ENCODE data around the gene TUBA1C.

DNA sequence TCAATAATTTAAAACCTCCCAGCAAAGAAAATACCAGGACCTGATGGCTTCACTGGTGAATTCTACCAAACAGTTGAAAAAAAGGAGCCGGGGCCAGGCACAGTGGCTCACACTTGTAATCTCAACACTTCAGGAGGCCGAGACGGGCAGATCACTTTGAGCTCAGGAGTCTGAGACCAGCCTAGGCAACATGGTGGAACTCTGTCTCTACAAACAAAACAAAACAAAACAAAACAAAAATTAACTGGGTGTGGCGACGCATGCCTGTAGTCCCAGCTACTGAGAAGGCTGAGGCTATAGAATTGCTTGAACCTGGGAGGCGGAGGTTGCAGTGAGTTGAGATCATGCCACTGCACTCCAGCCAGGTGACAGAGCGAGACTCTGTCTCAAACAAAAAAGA is 44.5 kb downstream of the TUBA1C start:
- TF ChIP-seq RFX5 (IDR thresholded peaks at IDR 0.05; ENCODE audit: low read depth, low read length) (no peak), SMC3 (IDR thresholded peaks at IDR 0.05; ENCODE audit: low read depth, low read length) (no peak), MAZ (IDR thresholded peaks at IDR 0.05; ENCODE audit: borderline replicate concordance, low read depth, low read length) (no peak), BHLHE40 (IDR thresholded peaks at IDR 0.05; ENCODE audit: low read depth, low read length) (no peak), POLR2A (IDR thresholded peaks at IDR 0.05; ENCODE audit: low read depth, low read length) (no peak), FOS (IDR thresholded peaks at IDR 0.05; ENCODE audit: low read depth, low read length) (no peak), MAFK (IDR thresholded peaks at IDR 0.05; ENCODE audit: low read depth, low read length) (no peak), MXI1 (IDR thresholded peaks at IDR 0.05; ENCODE audit: borderline replicate concordance, low read depth, low read length) (no peak), CEBPB (IDR thresholded peaks at IDR 0.05; ENCODE audit: low read depth, low read length) (no peak), RAD21 (IDR thresholded peaks at IDR 0.05; ENCODE audit: low read length) (no peak)
- TF ChIP-seq, protein P1, sequence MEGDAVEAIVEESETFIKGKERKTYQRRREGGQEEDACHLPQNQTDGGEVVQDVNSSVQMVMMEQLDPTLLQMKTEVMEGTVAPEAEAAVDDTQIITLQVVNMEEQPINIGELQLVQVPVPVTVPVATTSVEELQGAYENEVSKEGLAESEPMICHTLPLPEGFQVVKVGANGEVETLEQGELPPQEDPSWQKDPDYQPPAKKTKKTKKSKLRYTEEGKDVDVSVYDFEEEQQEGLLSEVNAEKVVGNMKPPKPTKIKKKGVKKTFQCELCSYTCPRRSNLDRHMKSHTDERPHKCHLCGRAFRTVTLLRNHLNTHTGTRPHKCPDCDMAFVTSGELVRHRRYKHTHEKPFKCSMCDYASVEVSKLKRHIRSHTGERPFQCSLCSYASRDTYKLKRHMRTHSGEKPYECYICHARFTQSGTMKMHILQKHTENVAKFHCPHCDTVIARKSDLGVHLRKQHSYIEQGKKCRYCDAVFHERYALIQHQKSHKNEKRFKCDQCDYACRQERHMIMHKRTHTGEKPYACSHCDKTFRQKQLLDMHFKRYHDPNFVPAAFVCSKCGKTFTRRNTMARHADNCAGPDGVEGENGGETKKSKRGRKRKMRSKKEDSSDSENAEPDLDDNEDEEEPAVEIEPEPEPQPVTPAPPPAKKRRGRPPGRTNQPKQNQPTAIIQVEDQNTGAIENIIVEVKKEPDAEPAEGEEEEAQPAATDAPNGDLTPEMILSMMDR (conservative IDR thresholded peaks at IDR 0.05; ENCODE audit: low read depth, low read length), result no peak
- TF ChIP-seq, protein P2, sequence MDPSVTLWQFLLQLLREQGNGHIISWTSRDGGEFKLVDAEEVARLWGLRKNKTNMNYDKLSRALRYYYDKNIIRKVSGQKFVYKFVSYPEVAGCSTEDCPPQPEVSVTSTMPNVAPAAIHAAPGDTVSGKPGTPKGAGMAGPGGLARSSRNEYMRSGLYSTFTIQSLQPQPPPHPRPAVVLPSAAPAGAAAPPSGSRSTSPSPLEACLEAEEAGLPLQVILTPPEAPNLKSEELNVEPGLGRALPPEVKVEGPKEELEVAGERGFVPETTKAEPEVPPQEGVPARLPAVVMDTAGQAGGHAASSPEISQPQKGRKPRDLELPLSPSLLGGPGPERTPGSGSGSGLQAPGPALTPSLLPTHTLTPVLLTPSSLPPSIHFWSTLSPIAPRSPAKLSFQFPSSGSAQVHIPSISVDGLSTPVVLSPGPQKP (IDR thresholded peaks at IDR 0.05; ENCODE audit: borderline replicate concordance, low read depth, low read length), result no peak

Data from IMR-90 (cell line).